Parathyroid adenoma (tissue), 2 donors: ENCODE data around the gene NXN.

Experiments used
- H2AFZ ChIP-seq: fragments of 300-600 bp; sonication (generic); one replicate; pipeline ENCODE4 v1.7.0; 2017; ENCODE audit warnings: antibody characterized with exemption, mild to moderate bottlenecking
- H3K27ac ChIP-seq: fragments of 300-600 bp; sonication (generic); one replicate; pipeline ENCODE4 v1.7.0; 2017
- H3K27me3 ChIP-seq: fragments of 300-600 bp; sonication (generic); one replicate; pipeline ENCODE4 v1.7.0; 2017; ENCODE audit warnings: low read length; ENCODE audit not compliant: control insufficient read depth, insufficient read depth
- H3K36me3 ChIP-seq: fragments of 300-600 bp; sonication (generic); one replicate; pipeline ENCODE4 v1.7.0; 2017; ENCODE audit warnings: low read length; ENCODE audit not compliant: control insufficient read depth, insufficient read depth
- H3K4me1 ChIP-seq: fragments of 300-600 bp; sonication (generic); one replicate; pipeline ENCODE4 v1.7.0; 2017; ENCODE audit warnings: control low read depth
- H3K4me2 ChIP-seq: fragments of 300-600 bp; sonication (generic); one replicate; pipeline ENCODE4 v1.7.0; 2017; ENCODE audit warnings: low read length
- H3K4me3 ChIP-seq: fragments of 300-600 bp; sonication (generic); one replicate; pipeline ENCODE4 v1.7.0; 2017; ENCODE audit warnings: low read depth, low read length
- H3K79me2 ChIP-seq: fragments of 300-600 bp; sonication (generic); one replicate; pipeline ENCODE4 v1.7.0; 2017; ENCODE audit warnings: control low read depth
- H3K9ac ChIP-seq: fragments of 300-600 bp; sonication (generic); one replicate; pipeline ENCODE4 v1.7.0; 2017; ENCODE audit warnings: mild to moderate bottlenecking
- H3K9me3 ChIP-seq: fragments of 300-600 bp; sonication (generic); one replicate; pipeline ENCODE4 v1.7.0; 2017; ENCODE audit warnings: low read length; ENCODE audit not compliant: control insufficient read depth
- TF ChIP-seq, protein P1 (sequence below): fragments of 300-600 bp; sonication (generic); IDR thresholded peaks from one replicate; pipeline ENCODE4 v1.7.0; 2017; ENCODE audit warnings: antibody characterized with exemption, mild to moderate bottlenecking
- donor health status: primary hyperparathyroidism.

The NXN gene

DNA sequence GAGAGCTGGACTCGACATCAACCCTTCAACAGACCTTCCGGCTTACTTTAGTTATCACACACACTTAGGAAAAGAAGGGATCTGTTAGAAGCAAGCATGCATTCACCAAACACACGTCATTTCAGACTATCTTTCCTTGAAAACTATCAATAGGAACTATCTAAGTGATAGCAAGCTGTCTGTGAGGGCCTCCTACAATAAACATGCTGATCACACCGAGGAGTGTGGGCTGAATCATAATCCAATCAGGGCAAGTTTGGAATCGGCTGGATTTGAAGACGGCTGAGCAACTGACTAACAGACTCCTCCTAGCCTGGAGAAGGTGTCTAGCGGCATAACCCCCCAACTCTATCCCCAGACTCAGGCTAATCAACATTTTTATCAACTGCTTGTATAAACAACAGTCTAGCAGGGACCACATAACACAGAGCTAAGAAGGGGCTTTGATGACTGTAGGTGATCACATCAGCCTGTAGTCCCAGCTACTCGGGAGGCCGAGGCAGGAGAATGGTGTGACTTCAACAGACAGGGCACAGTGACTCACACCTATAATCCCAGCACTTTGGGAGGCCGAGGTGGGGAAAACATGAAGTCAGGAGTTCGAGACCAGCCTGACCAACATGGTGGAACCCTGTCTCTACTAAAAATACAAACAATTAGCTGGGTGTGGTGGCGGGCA is 14.1 kb downstream of the NXN start:
- no peaks in the 10 kb centered on the region for H3K27me3 ChIP-seq
- H3K79me2 ChIP-seq = peaks cover 2% of the 10 kb centered on the region
- H3K9me3 ChIP-seq = no peaks in the 10 kb centered on the region
- no peaks in the 10 kb centered on the region for H3K4me1 ChIP-seq
- H3K27ac ChIP-seq = no peak overlapping the region
- no peak overlapping the region for H2AFZ ChIP-seq
- H3K9ac ChIP-seq = no peak overlapping the region
- no peaks in the 10 kb centered on the region for H3K36me3 ChIP-seq
- TF ChIP-seq, protein P1, sequence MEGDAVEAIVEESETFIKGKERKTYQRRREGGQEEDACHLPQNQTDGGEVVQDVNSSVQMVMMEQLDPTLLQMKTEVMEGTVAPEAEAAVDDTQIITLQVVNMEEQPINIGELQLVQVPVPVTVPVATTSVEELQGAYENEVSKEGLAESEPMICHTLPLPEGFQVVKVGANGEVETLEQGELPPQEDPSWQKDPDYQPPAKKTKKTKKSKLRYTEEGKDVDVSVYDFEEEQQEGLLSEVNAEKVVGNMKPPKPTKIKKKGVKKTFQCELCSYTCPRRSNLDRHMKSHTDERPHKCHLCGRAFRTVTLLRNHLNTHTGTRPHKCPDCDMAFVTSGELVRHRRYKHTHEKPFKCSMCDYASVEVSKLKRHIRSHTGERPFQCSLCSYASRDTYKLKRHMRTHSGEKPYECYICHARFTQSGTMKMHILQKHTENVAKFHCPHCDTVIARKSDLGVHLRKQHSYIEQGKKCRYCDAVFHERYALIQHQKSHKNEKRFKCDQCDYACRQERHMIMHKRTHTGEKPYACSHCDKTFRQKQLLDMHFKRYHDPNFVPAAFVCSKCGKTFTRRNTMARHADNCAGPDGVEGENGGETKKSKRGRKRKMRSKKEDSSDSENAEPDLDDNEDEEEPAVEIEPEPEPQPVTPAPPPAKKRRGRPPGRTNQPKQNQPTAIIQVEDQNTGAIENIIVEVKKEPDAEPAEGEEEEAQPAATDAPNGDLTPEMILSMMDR = no peak
- H3K4me3 ChIP-seq = no peak overlapping the region
- no peak overlapping the region for H3K4me2 ChIP-seq

DNA sequence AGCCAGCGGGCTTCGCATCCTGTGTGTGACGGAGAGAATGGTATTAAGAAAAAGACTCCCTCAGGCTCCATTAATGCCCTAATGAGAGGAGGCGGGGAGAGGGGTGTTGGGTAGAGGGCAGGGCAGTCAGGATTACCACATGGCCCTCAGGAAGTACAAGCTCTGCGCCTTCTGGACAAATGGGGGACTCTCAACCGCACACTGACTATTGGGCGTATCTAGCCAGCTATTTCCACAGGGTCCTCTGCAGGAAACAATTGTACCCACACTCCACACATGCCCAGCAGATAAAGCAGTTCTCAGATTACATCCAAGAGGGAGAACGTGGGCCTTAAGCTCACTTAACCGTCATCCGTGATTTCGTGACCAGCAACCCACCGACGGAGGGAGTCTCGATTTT is 14.7 kb downstream of the NXN start:
- Histone ChIP-seq H3K36me3 (no peaks in the 10 kb centered on the region), H3K4me1 (no peaks in the 10 kb centered on the region), H3K9ac (no peak overlapping the region), H3K27me3 (no peaks in the 10 kb centered on the region), H3K27ac (no peak overlapping the region), H2AFZ (no peak overlapping the region), H3K4me3 (no peak overlapping the region), H3K9me3 (no peaks in the 10 kb centered on the region), H3K79me2 (peaks cover 2% of the 10 kb centered on the region), H3K4me2 (no peak overlapping the region)
- TF ChIP-seq, protein P1 = no peak

DNA sequence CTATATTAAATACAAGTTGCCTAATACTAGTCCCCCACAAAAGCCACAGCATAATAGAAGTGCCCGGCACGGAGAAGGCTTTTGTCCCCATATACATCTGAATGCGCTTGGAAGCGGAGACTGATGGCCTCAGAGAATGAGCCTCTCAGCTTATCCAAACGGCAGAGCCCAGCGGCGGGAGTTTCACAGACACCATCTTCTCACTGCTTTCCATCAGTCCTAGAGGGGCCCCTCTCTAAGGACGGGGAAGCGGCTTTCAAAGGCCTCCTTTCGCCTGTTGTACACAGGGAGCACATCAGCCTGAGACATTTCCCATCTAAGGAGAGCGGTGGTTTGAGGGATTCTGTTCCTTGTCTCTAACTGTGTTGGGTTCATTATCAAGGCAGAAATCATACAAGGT is 16.9 kb downstream of the NXN start:
- Histone ChIP-seq H3K36me3 (no peaks in the 10 kb centered on the region), H3K79me2 (peaks cover 2% of the 10 kb centered on the region), H3K9ac (no peak overlapping the region), H3K9me3 (no peaks in the 10 kb centered on the region), H3K4me3 (no peak overlapping the region), H3K4me1 (peaks cover 5% of the 10 kb centered on the region), H3K27me3 (no peaks in the 10 kb centered on the region), H3K4me2 (no peak overlapping the region), H3K27ac (no peak overlapping the region), H2AFZ (no peak overlapping the region)
- TF ChIP-seq, protein P1 = no peak

DNA sequence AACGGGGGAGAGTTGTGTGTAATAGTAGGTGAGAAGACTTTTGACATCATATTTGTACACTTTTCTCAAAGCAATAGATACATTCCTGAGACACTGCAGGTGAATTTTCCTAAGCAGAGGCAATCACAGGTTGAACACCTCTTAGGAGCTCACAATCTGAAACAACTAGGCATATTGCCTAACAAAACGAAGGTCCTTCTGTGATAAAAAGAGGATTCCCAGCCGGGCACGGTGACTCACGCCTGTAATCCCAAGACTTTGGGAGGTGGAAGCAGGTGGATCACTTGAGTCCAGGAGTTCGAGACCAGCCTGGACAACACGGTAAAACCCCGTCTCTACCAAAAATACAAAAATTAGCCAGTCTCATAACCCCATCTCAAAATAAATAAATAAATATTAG is 17.4 kb downstream of the NXN start:
- H3K9me3 ChIP-seq = no peaks in the 10 kb centered on the region
- H3K4me2 ChIP-seq = no peak overlapping the region
- no peak overlapping the region for H2AFZ ChIP-seq
- H3K27me3 ChIP-seq = no peaks in the 10 kb centered on the region
- H3K4me3 ChIP-seq = no peak overlapping the region
- no peak overlapping the region for H3K27ac ChIP-seq
- H3K4me1 ChIP-seq = peaks cover 5% of the 10 kb centered on the region
- TF ChIP-seq, protein P1 = no peak
- no peaks in the 10 kb centered on the region for H3K36me3 ChIP-seq
- no peak overlapping the region for H3K9ac ChIP-seq
- H3K79me2 ChIP-seq = peaks cover 2% of the 10 kb centered on the region
